HepG2 (cell line): ENCODE results near the gene VPS37B. TPM values are rescaled to one million over a fixed set of nuclear protein-coding genes. Genes with fewer than 3 reads are reported as not detected.

ENCODE experiments used
- FOXM1 ChIP-seq: sonication (generic); formaldehyde crosslinking; IDR thresholded peaks from 2 replicates; pipeline ENCODE4 v1.5.0; 2020; ENCODE audit warnings: missing genetic modification reagents
- HNF4G ChIP-seq, 2 experiments: sonication (generic) in 1 of 2; formaldehyde crosslinking in 1 of 2; IDR thresholded peaks; 2 replicates each; pipeline versions ENCODE4 v1.4.0 to v1.6.1; 2011 to 2020; ENCODE audit warnings: borderline replicate concordance in 2 of 2, low read depth in 2 of 2, mild to moderate bottlenecking in 2 of 2, low read length in 1 of 2, missing genetic modification reagents in 1 of 2, moderate library complexity in 1 of 2
- PATZ1 ChIP-seq: sonication (generic); formaldehyde crosslinking; IDR thresholded peaks from 2 replicates; pipeline ENCODE4 v1.4.0; 2020; ENCODE audit warnings: missing genetic modification reagents
- THAP7 ChIP-seq: sonication (generic); formaldehyde crosslinking; IDR thresholded peaks from 2 replicates; pipeline ENCODE4 v1.8.1; 2023; ENCODE audit warnings: mild to moderate bottlenecking, missing genetic modification reagents
- ZBTB40 ChIP-seq, 2 experiments: fragments of 450-650 bp in 1 of 2; sonication (generic) in 1 of 2; formaldehyde crosslinking in 1 of 2; IDR thresholded peaks; 2 replicates each; pipeline versions ENCODE4 v1.6.1 to v1.8.0; 2016 to 2022; ENCODE audit warnings: antibody characterized with exemption in 1 of 2, mild to moderate bottlenecking in 1 of 2, missing genetic modification reagents in 1 of 2
- ZNF207 ChIP-seq: fragments of 450-650 bp; IDR thresholded peaks from 2 replicates; pipeline ENCODE4 v1.6.1; 2016; ENCODE audit warnings: antibody characterized with exemption, borderline replicate concordance
- ZNF639 ChIP-seq: conservative IDR thresholded peaks from 2 replicates; pipeline ENCODE4 v1.6.1; 2018; ENCODE audit warnings: missing genetic modification reagents
- ZNF878 ChIP-seq: sonication (generic); formaldehyde crosslinking; IDR thresholded peaks from 2 replicates; pipeline ENCODE4 v1.8.1; 2023; ENCODE audit warnings: mild to moderate bottlenecking, missing genetic modification reagents, moderate library complexity
- polyA plus RNA-seq, 8 experiments: library from polyadenylated mRNA; depleted of rRNA in 3 of 8; stranded (reverse) in 7 of 8; unstranded in 1 of 8; fragments of >200 nt; fragmentation: Illumina TruSeq in 4 of 8; extraction: Trizol in 4 of 8; gene quantifications; 2 replicates each; pipeline versions ENCODE4 v1.2.1 to v1.2.3, GENCODE V29; 2011 to 2016; ENCODE audit warnings: low read depth in 4 of 8, missing spikeins in 1 of 8, mixed read lengths in 1 of 8; ENCODE audit not compliant: insufficient read depth in 1 of 8
- total RNA-seq, 5 experiments: library from RNA; depleted of rRNA; stranded (reverse); fragments of >200 nt; fragmentation: Illumina TruSeq; extraction: Trizol; gene quantifications; 2 replicates each; pipeline ENCODE4 v1.2.3, GENCODE V29; 2016; ENCODE audit warnings: low read depth in 1 of 5
- TF ChIP-seq, protein P1 (sequence below), 2 experiments: sonication (generic) in 1 of 2; formaldehyde crosslinking in 1 of 2; IDR thresholded peaks; 2 replicates each; pipeline versions ENCODE4 v1.4.0 to v1.6.1; 2018 to 2020; ENCODE audit warnings: missing genetic modification reagents in 2 of 2, borderline replicate concordance in 1 of 2, low read depth in 1 of 2, mild to moderate bottlenecking in 1 of 2, missing biosample characterization in 1 of 2

VPS37B gene
- total and polyA plus RNA-seq, 2 of the 13 experiments (the other 11 are each of a cell fraction or from before 2014, with no cell fraction given) = 4.6 to 5.3 TPM

DNA sequence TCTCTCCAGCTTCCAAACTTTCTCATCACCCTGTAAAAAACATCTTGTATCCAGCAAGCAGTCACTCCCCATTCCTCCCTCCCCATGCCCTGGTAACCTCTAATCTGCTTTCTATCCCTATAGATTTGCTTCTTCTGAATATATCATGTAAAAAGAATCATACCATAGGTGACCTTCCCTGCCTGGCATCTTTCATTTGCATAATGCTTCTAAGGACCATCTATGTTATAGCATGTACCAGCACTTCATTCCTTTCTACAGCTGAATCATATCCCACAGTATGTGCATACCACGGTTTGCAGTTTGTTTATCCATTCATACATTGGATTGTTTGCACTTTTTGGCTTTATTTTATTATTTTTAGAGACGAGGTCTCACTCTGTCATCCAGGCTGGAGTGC lies 22.9 kb upstream of the VPS37B start (continued):
- TF ChIP-seq ZBTB40 (IDR thresholded peaks at IDR 0.05) = no peak
- TF ChIP-seq ZBTB40 (CRISPR knock-in tag; IDR thresholded peaks at IDR 0.05) = no peak
- TF ChIP-seq, protein P1, sequence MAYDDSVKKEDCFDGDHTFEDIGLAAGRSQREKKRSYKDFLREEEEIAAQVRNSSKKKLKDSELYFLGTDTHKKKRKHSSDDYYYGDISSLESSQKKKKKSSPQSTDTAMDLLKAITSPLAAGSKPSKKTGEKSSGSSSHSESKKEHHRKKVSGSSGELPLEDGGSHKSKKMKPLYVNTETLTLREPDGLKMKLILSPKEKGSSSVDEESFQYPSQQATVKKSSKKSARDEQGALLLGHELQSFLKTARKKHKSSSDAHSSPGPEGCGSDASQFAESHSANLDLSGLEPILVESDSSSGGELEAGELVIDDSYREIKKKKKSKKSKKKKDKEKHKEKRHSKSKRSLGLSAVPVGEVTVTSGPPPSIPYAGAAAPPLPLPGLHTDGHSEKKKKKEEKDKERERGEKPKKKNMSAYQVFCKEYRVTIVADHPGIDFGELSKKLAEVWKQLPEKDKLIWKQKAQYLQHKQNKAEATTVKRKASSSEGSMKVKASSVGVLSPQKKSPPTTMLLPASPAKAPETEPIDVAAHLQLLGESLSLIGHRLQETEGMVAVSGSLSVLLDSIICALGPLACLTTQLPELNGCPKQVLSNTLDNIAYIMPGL (CRISPR knock-in tag; IDR thresholded peaks at IDR 0.05; ENCODE audit: borderline replicate concordance in 1 of 2, low read depth in 1 of 2) = no peak
- TF ChIP-seq ZNF878 = no peak
- TF ChIP-seq ZNF207 = no peak
- no peak for TF ChIP-seq ZNF639 (CRISPR knock-in tag)
- TF ChIP-seq HNF4G (IDR thresholded peaks at IDR 0.05; ENCODE audit: borderline replicate concordance, low read depth, low read length) = no peak
- no peak for TF ChIP-seq HNF4G (CRISPR knock-in tag; IDR thresholded peaks at IDR 0.05; ENCODE audit: borderline replicate concordance, low read depth)
- TF ChIP-seq THAP7 (CRISPR knock-in tag) = no peak
- TF ChIP-seq FOXM1 (CRISPR knock-in tag) = no peak
- TF ChIP-seq PATZ1 (CRISPR knock-in tag) = no peak
- TF ChIP-seq, all 625 proteins: peak for 0
